ENCODE results near the gene CDKAL1.

CDKAL1 gene

GRCh38 chr6:21083708-21084107 is 549.5 kb downstream of the CDKAL1 start:
- no peak for DNase-seq (ENCODE audit: low spot score)
- Histone ChIP-seq H3K27me3 (ENCODE audit: insufficient read depth, poor library complexity, severe bottlenecking) (no peaks in the 10 kb centered on the region), H3K27ac (ENCODE audit: poor library complexity, severe bottlenecking) (no peak overlapping the region), H3K9me3 (ENCODE audit: severe bottlenecking) (no peaks in the 10 kb centered on the region), H3K4me3 (ENCODE audit: severe bottlenecking) (no peak overlapping the region), H3K4me1 (ENCODE audit: insufficient read depth, poor library complexity, severe bottlenecking) (no peaks in the 10 kb centered on the region), H3K36me3 (ENCODE audit: low read depth) (no peaks in the 10 kb centered on the region)
- TF ChIP-seq CTCF (IDR thresholded peaks at IDR 0.05; ENCODE audit: poor library complexity, severe bottlenecking) = no peak
- ATAC-seq (ENCODE audit: low read depth) = no peak

GRCh38 chr6:21084656-21085055 is 550.4 kb downstream of the CDKAL1 start:
- Histone ChIP-seq H3K36me3 (ENCODE audit: low read depth) (no peaks in the 10 kb centered on the region), H3K9me3 (ENCODE audit: severe bottlenecking) (no peaks in the 10 kb centered on the region), H3K27me3 (ENCODE audit: insufficient read depth, poor library complexity, severe bottlenecking) (no peaks in the 10 kb centered on the region), H3K27ac (ENCODE audit: poor library complexity, severe bottlenecking) (no peak overlapping the region), H3K4me1 (ENCODE audit: insufficient read depth, poor library complexity, severe bottlenecking) (no peaks in the 10 kb centered on the region), H3K4me3 (ENCODE audit: severe bottlenecking) (no peak overlapping the region)
- no peak for ATAC-seq (ENCODE audit: low read depth)
- TF ChIP-seq CTCF (IDR thresholded peaks at IDR 0.05; ENCODE audit: poor library complexity, severe bottlenecking) = no peak
- DNase-seq (ENCODE audit: low spot score) = no peak

- no peaks in the 10 kb centered on the region for H3K36me3 ChIP-seq (ENCODE audit: low read depth)
- no peak for DNase-seq (ENCODE audit: low spot score)
- no peaks in the 10 kb centered on the region for H3K4me1 ChIP-seq (ENCODE audit: insufficient read depth, poor library complexity, severe bottlenecking)
- TF ChIP-seq CTCF (IDR thresholded peaks at IDR 0.05; ENCODE audit: poor library complexity, severe bottlenecking) = no peak
- no peaks in the 10 kb centered on the region for H3K27me3 ChIP-seq (ENCODE audit: insufficient read depth, poor library complexity, severe bottlenecking)
- H3K9me3 ChIP-seq (ENCODE audit: severe bottlenecking) = no peaks in the 10 kb centered on the region
- no peak overlapping the region for H3K27ac ChIP-seq (ENCODE audit: poor library complexity, severe bottlenecking)
- ATAC-seq (ENCODE audit: low read depth) = no peak
- no peak overlapping the region for H3K4me3 ChIP-seq (ENCODE audit: severe bottlenecking)
These were observed 551.0 kb downstream of the CDKAL1 start for GRCh38 chr6:21085211-21085610.

GRCh38 chr6:21085643-21086042 is 551.4 kb downstream of the CDKAL1 start:
- DNase-seq (ENCODE audit: low spot score) = no peak
- H3K9me3 ChIP-seq (ENCODE audit: severe bottlenecking) = no peaks in the 10 kb centered on the region
- H3K36me3 ChIP-seq (ENCODE audit: low read depth) = no peaks in the 10 kb centered on the region
- no peak overlapping the region for H3K4me3 ChIP-seq (ENCODE audit: severe bottlenecking)
- no peak for TF ChIP-seq CTCF (IDR thresholded peaks at IDR 0.05; ENCODE audit: poor library complexity, severe bottlenecking)
- no peaks in the 10 kb centered on the region for H3K4me1 ChIP-seq (ENCODE audit: insufficient read depth, poor library complexity, severe bottlenecking)
- no peaks in the 10 kb centered on the region for H3K27me3 ChIP-seq (ENCODE audit: insufficient read depth, poor library complexity, severe bottlenecking)
- no peak for ATAC-seq (ENCODE audit: low read depth)
- H3K27ac ChIP-seq (ENCODE audit: poor library complexity, severe bottlenecking) = no peak overlapping the region

GRCh38 chr6:21087188-21087587 is 552.9 kb downstream of the CDKAL1 start:
- ATAC-seq (ENCODE audit: low read depth) (no peak), DNase-seq (ENCODE audit: low spot score) (no peak)
- H3K27me3 ChIP-seq (ENCODE audit: insufficient read depth, poor library complexity, severe bottlenecking) = no peaks in the 10 kb centered on the region
- H3K9me3 ChIP-seq (ENCODE audit: severe bottlenecking) = no peaks in the 10 kb centered on the region
- no peaks in the 10 kb centered on the region for H3K36me3 ChIP-seq (ENCODE audit: low read depth)
- H3K27ac ChIP-seq (ENCODE audit: poor library complexity, severe bottlenecking) = no peak overlapping the region
- no peak overlapping the region for H3K4me3 ChIP-seq (ENCODE audit: severe bottlenecking)
- no peaks in the 10 kb centered on the region for H3K4me1 ChIP-seq (ENCODE audit: insufficient read depth, poor library complexity, severe bottlenecking)
- TF ChIP-seq CTCF (IDR thresholded peaks at IDR 0.05; ENCODE audit: poor library complexity, severe bottlenecking) = no peak
